ENCODE data around the gene FOXK2. TPM values are rescaled to one million over a fixed set of nuclear protein-coding genes. Genes with fewer than 3 reads are reported as not detected.

The FOXK2 gene
- total RNA-seq, 2 experiments from 2014 or later = 76.2 to 144 TPM

GRCh38 chr17:82590881-82591539, 71.5 kb downstream of the FOXK2 start:
- Histone ChIP-seq H3K4me1 (ENCODE audit: insufficient read depth, low read length, poor library complexity, severe bottlenecking) (peaks cover 20% of the 10 kb centered on the region), H4K20me1 (ENCODE audit: insufficient read depth, low read length) (no peaks in the 10 kb centered on the region), H3K36me3 (ENCODE audit: insufficient read depth, low read length) (peaks cover 79% of the 10 kb centered on the region), H3K9me2 (ENCODE audit: insufficient read depth, low read length) (no peaks in the 10 kb centered on the region), H3K79me2 (ENCODE audit: insufficient read depth, low read depth, low read length) (no peaks in the 10 kb centered on the region), H3K27ac (ENCODE audit: low read depth, low read length, poor library complexity, severe bottlenecking) (no peak overlapping the region), H3K9me3 (ENCODE audit: low read length) (no peaks in the 10 kb centered on the region), H3K4me2 (ENCODE audit: low read length) (no peak overlapping the region), H3K4me3 (ENCODE audit: low read depth, low read length, poor library complexity, severe bottlenecking) (no peak overlapping the region), H2AFZ (ENCODE audit: low read length) (no peak overlapping the region)
- CTCF ChIA-PET (ENCODE audit: unreplicated experiment) = no interaction called here
- no peak for DNase-seq (ENCODE audit: low spot score)
- BruUV-seq (replicated peaks) = no TSS peak
- intact Hi-C loops (cut with micrococcal nuclease; ENCODE audit: unreplicated experiment) = no loop called here
- TF ChIP-seq EZH2phosphoT487 (IDR thresholded peaks at IDR 0.05; ENCODE audit: borderline replicate concordance, low read depth, low read length) (no peak), CTCF (conservative IDR thresholded peaks at IDR 0.05; ENCODE audit: low read length) (no peak)
- POLR2A ChIA-PET = no interaction called here

- peak overlapping the region; percentile 71; the same call in 1 of the 2 replicates for H3K4me2 ChIP-seq (ENCODE audit: low read length)
- H2AFZ ChIP-seq (ENCODE audit: low read length) = no peak overlapping the region
- peaks cover 20% of the 10 kb centered on the region for H3K4me1 ChIP-seq (ENCODE audit: insufficient read depth, low read length, poor library complexity, severe bottlenecking)
- ChIA-PET CTCF (ENCODE audit: unreplicated experiment) (no interaction called here), POLR2A (no interaction called here)
- BruUV-seq (replicated peaks) = no TSS peak
- intact Hi-C loops (cut with micrococcal nuclease; ENCODE audit: unreplicated experiment) = no loop called here
- no peaks in the 10 kb centered on the region for H3K9me3 ChIP-seq (ENCODE audit: low read length)
- H3K79me2 ChIP-seq (ENCODE audit: insufficient read depth, low read depth, low read length) = no peaks in the 10 kb centered on the region
- no peak overlapping the region for H3K4me3 ChIP-seq (ENCODE audit: low read depth, low read length, poor library complexity, severe bottlenecking)
- H3K36me3 ChIP-seq (ENCODE audit: insufficient read depth, low read length) = peaks cover 80% of the 10 kb centered on the region
- peak overlapping the region; percentile 74 for H3K27ac ChIP-seq (ENCODE audit: low read depth, low read length, poor library complexity, severe bottlenecking)
- TF ChIP-seq CTCF (conservative IDR thresholded peaks at IDR 0.05; ENCODE audit: low read length) = no peak
- TF ChIP-seq EZH2phosphoT487 (IDR thresholded peaks at IDR 0.05; ENCODE audit: borderline replicate concordance, low read depth, low read length) = no peak
- no peak for DNase-seq (ENCODE audit: low spot score)
- no peaks in the 10 kb centered on the region for H4K20me1 ChIP-seq (ENCODE audit: insufficient read depth, low read length)
- no peaks in the 10 kb centered on the region for H3K9me2 ChIP-seq (ENCODE audit: insufficient read depth, low read length)
Measured at GRCh38 chr17:82592289-82592766, 72.8 kb downstream of the FOXK2 start.
